HEK293T (cell line): ENCODE results near the gene MYPOP.

Source experiments
- CTCF ChIA-PET: fragments of 350-600 bp; formaldehyde crosslinking; extraction: SDS; loops from one replicate; lab custom pipeline; 2021; ENCODE audit warnings: antibody characterized with exemption, inconsistent platforms; lab: Yijun Ruan, JAX
- POLR2A ChIA-PET: fragments of 350-600 bp; formaldehyde crosslinking; extraction: SDS; loops from one replicate; lab custom pipeline; 2020; ENCODE audit warnings: antibody characterized with exemption, inconsistent platforms; lab: Yijun Ruan, JAX
- DNase-seq: peaks from one replicate; pipeline ENCODE4 v3.0.0; 2012; ENCODE audit warnings: mixed read lengths; ENCODE audit errors: extremely low spot score
- ARNT ChIP-seq: fragments of 450-650 bp; IDR thresholded peaks from 2 replicates; pipeline ENCODE4 v1.6.1; 2017; ENCODE audit warnings: mild to moderate bottlenecking
- BHLHE40 ChIP-seq: fragments of 450-650 bp; IDR thresholded peaks from 2 replicates; pipeline ENCODE4 v1.6.1; 2016; ENCODE audit warnings: mild to moderate bottlenecking, moderate library complexity, borderline replicate concordance
- CTBP1 ChIP-seq: fragments of 450-650 bp; IDR thresholded peaks from 2 replicates; pipeline ENCODE4 v1.6.1; 2016; ENCODE audit warnings: borderline replicate concordance
- ELF4 ChIP-seq: fragments of 450-650 bp; IDR thresholded peaks from 2 replicates; pipeline ENCODE4 v1.6.1; 2017; ENCODE audit warnings: antibody characterized with exemption
- FOXA1 ChIP-seq: fragments of 450-650 bp; IDR thresholded peaks from 2 replicates; pipeline ENCODE4 v1.6.1; 2016; ENCODE audit warnings: mild to moderate bottlenecking
- FOXK2 ChIP-seq: fragments of 450-650 bp; IDR thresholded peaks from 2 replicates; pipeline ENCODE4 v1.6.1; 2016; ENCODE audit warnings: mild to moderate bottlenecking
- FOXM1 ChIP-seq: fragments of 450-650 bp; IDR thresholded peaks from 2 replicates; pipeline ENCODE4 v1.6.1; 2017; ENCODE audit warnings: mild to moderate bottlenecking, borderline replicate concordance
- HDGF ChIP-seq: fragments of 450-650 bp; IDR thresholded peaks from 2 replicates; pipeline ENCODE4 v1.6.1; 2017; ENCODE audit warnings: antibody characterized with exemption, borderline replicate concordance
- L3MBTL2 ChIP-seq: fragments of 450-650 bp; conservative IDR thresholded peaks from 2 replicates; pipeline ENCODE4 v1.6.1; 2016; ENCODE audit warnings: mild to moderate bottlenecking
- LEF1 ChIP-seq: fragments of 450-650 bp; IDR thresholded peaks from 2 replicates; pipeline ENCODE4 v1.6.1; 2017; ENCODE audit warnings: mild to moderate bottlenecking, borderline replicate concordance
- NFRKB ChIP-seq: fragments of 450-650 bp; IDR thresholded peaks from 2 replicates; pipeline ENCODE4 v1.6.1; 2016; ENCODE audit warnings: mild to moderate bottlenecking, moderate library complexity
- SP1 ChIP-seq: fragments of 450-650 bp; IDR thresholded peaks from 2 replicates; pipeline ENCODE4 v1.6.1; 2017
- SUZ12 ChIP-seq: fragments of 450-650 bp; IDR thresholded peaks from 2 replicates; pipeline ENCODE4 v1.6.1; 2016; ENCODE audit warnings: mild to moderate bottlenecking
- TARDBP ChIP-seq: fragments of 450-650 bp; IDR thresholded peaks from 2 replicates; pipeline ENCODE4 v1.6.1; 2016
- ZNF384 ChIP-seq: fragments of 450-650 bp; IDR thresholded peaks from 2 replicates; pipeline ENCODE4 v1.6.1; 2016
- TF ChIP-seq, protein P1 (sequence below): fragments of 450-650 bp; IDR thresholded peaks from 2 replicates; pipeline ENCODE4 v1.6.1; 2016

Gene MYPOP

DNA sequence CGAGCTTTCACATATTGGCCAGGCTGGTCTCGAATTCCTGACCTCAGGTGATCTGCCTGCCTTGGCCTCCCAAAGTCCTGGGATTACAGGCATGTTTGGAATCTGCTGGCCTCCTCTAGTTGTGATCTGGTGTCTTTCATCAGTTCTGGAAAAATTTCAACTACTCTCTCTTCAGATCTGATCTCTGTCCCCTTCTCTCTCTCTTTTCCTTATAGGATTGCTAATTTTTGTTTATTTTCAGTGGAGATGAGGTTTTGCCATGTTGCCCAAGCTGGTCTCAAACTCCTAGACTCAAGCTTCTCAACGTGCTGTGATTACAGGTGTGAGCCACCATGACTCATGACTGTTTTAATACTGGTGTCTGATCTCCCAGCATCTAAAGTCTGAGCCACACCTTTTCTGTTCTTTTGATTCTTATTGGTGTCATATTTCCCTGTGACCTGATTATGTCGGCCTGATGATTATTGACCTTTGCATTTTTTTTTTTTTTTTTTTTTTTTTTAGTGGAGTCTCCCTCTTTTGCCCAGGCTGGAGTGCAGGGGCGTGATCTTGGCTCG lies 22.6 kb upstream of the MYPOP start:
- POLR2A ChIA-PET: no interaction called here
- no peak for DNase-seq
- CTCF ChIA-PET: no interaction called here
- TF ChIP-seq BHLHE40: no peak

DNA sequence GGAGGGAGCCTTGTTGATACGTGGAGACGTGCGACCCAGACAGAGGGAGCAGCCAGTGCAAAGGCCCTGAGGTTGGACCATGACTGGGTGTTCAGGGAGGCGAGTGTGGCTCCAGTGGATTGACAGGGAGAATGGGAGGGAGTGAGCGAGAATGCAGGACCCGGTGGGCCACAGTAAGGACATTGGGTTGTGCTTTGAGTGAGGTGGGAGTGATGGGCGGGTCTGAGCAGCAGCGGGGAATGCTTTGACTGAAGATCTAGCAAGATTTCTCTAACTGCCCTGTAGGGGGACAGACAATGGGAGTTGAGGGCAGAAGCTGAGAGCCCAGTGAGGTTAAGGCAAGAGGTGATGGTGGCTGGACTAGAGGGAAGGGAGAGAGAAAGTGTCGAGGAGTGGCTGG lies 19.9 kb upstream of the MYPOP start:
- TF ChIP-seq, protein P1, sequence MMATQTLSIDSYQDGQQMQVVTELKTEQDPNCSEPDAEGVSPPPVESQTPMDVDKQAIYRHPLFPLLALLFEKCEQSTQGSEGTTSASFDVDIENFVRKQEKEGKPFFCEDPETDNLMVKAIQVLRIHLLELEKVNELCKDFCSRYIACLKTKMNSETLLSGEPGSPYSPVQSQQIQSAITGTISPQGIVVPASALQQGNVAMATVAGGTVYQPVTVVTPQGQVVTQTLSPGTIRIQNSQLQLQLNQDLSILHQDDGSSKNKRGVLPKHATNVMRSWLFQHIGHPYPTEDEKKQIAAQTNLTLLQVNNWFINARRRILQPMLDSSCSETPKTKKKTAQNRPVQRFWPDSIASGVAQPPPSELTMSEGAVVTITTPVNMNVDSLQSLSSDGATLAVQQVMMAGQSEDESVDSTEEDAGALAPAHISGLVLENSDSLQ: peak; percentile 48
- TF ChIP-seq FOXM1: no peak
- ChIA-PET CTCF (no interaction called here), POLR2A (no interaction called here)
- peak; percentile 55 for DNase-seq

DNA sequence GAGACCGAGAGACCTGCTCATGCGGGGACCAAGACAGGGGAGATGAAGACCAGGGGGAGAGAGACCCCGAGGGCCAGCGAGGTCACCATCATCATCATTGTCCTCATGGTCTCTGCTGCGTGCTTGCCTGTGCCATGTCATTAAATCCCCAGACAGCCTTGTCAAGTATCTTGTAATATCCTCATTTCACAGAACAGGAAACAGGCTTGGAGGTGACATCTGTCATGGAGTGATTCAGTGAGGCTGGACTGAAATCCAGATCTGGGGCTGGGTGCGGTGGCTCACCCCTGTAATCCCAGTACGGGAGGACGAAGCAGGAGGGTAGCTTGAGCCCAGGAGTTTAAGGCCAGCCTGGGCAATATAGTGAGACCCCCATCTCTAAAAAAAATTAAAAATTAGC lies 18.0 kb upstream of the MYPOP start:
- ChIA-PET POLR2A (no interaction called here), CTCF (interaction anchor here (0.9 kb wide), 1 partner anchor 8 kb away, joined by 6 read pairs; no protein-coding TSS in a partner anchor)
- no peak for TF ChIP-seq ELF4
- TF ChIP-seq SUZ12: no peak
- TF ChIP-seq FOXA1: no peak
- no peak for TF ChIP-seq FOXM1
- no peak for TF ChIP-seq ARNT
- no peak for TF ChIP-seq NFRKB
- TF ChIP-seq FOXK2: no peak
- no peak for TF ChIP-seq ZNF384
- no peak for TF ChIP-seq L3MBTL2
- no peak for TF ChIP-seq TARDBP

DNA sequence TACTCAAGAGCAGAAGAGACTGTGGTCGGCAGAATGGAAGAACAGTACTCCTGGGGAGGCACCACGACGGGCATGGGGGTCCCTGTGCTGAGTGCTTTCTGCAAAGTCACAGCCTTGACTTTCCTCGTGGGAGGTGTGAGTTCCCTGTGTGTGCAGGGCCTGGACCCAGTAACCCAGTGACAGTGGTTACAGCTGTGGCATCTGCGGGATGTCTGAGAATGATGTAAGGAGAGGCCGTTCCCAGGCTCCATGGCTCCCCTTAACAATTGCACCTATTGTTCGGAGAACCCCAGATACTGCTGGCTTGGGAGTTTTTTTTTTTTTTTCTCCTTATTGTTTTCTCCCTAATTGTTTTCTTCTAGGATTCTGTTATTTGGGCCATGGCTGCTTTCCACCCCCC lies 17.3 kb upstream of the MYPOP start:
- no peak for DNase-seq
- no peak for TF ChIP-seq SUZ12
- TF ChIP-seq FOXA1: no peak
- TF ChIP-seq CTBP1: no peak
- TF ChIP-seq NFRKB: no peak
- no peak for TF ChIP-seq L3MBTL2
- TF ChIP-seq, protein P1: no peak
- no peak for TF ChIP-seq ELF4
- POLR2A ChIA-PET: no interaction called here
- CTCF ChIA-PET: interaction anchor here (0.9 kb wide), 1 partner anchor 9 kb away, joined by 6 read pairs; no protein-coding TSS in a partner anchor

More for the DNA sequence above, 18.0 kb upstream of the MYPOP start:
- DNase-seq: no peak

DNA sequence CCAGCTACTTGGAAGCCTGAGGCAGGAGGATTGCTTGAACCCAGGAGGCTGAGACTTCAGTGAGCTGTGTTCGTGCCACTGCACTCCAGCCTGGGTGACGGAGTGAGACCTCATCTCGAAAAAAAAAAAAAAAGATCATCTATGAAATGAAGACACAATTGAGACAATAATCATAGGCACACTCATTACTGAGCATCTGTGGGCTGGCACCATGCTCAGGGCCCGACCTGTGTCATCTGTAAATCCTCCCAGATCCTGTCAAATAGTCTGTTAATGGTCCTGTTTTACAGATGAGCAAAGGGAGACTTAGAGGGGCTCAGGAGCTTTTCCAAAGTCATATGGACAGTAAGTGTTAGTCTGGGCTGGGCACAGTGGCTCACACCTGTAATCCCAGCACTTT lies 16.3 kb upstream of the MYPOP start:
- TF ChIP-seq ELF4 (no peak), NFRKB (no peak), TARDBP (no peak), LEF1 (no peak), FOXA1 (no peak), HDGF (no peak), FOXK2 (no peak), BHLHE40 (no peak), SP1 (no peak), FOXM1 (no peak), L3MBTL2 (no peak)
- TF ChIP-seq, protein P1: no peak
- no peak for DNase-seq
- ChIA-PET POLR2A (no interaction called here), CTCF (interaction anchor here (0.6 kb wide), 1 partner anchor 21 kb away, joined by 3 read pairs; no protein-coding TSS in a partner anchor)

DNA sequence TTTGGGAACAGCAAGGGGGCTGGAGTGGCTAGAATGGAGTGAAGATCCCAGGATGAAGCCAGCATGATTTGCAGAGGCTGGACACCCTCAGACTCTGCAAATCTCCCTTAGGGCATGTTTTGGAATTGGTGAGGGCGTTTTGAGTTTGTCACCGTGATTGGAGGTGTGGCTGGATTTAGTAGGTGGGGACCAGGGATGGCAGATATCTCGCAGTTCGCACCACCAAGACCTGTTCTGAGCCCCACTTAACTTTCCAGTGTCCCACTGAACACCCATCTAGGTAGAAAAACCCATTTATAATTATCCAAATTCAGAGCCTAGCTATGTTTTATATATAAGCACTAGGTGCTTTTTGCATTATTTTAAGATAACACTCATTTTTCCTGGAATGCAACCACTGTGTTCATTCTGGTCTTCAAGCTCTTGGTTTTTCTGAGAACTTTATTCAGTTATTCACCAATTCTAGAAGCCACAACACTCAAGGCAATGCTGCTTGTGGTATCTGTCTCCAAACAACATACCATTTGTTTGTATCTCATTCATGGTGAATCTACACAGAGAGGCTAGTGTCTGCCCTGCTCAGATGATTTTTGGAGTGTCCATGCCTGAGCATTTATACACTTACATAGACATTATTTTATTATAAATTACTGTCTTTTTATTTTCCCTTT lies 15.1 kb upstream of the MYPOP start:
- no peak for DNase-seq
- POLR2A ChIA-PET: interaction anchor here (0.6 to 1.7 kb wide), 2 partner anchors 15 to 54 kb away, joined by 3 to 4 read pairs; partner anchors contain the start of gene MYPOP
- CTCF ChIA-PET: interaction anchor here (0.7 kb wide), 1 partner anchor 38 kb away, joined by 3 read pairs; no protein-coding TSS in a partner anchor
- TF ChIP-seq ZNF384 (no peak), HDGF (no peak), LEF1 (no peak), TARDBP (no peak)
